ENCODE results near the gene PRSS56.
"Not testable (repeated sequence)": the region's sequence is repeated elsewhere in the genome, so short reads cannot be mapped to it uniquely, and the experiment has no call there.

The PRSS56 gene

DNA sequence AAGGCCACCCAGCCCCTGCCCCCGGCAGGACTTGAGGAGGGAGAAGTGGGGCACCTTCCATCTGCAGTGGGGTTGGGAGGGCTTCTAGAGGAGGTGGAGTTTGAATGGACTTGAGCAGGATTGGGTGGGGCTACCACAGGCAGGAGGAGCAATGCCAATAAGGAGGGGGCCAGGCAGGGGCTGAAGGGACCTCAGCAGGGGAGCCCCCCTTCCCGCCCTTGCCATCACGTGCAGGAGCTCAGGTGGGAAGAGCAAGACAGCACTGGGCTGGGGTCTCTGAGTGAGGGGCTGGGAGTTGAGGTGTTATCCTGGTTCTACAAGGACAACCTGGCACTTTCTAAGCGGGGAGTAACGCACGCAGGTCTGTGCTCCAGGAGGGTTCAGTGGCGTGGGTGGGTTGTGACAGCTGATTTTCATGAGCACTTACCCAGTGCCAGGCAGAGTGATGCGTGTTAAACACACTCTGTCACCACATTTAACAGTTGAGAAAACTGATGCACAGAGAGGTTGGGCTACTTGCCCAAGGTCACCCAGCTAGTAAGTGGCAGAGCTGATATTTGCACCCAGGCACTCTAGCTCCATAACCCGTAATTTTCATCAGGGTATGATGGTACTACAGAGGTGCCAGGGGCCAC lies 10.6 kb downstream of the PRSS56 start:
- DNase-seq (ENCODE audit: extremely low read depth, low read depth): no peak
- no peak for TF ChIP-seq CTCF (IDR thresholded peaks at IDR 0.05; ENCODE audit: low read depth, low read length, missing control alignments)
- H3K4me3 ChIP-seq (replicated peaks; ENCODE audit: low read depth, low read length): no peak overlapping the region

DNA sequence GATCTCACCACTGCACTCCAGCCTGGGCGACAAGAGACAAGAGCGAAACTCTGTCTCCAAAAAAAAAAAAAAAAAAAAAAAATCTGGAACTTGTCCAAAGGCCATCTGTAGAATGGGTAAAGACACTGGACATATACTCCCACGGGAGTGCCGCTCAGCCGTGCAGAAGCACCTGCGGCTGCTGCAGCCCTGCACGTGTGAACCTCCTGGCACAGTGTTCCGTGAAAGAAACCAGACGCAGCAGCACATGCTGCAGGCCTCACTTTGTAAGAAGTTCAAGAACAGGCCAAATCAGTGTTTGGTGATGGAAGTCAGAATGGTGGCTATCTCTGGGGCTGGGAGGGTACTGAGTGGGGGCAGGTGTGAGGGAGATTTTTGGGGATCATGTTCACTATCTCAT lies 12.2 kb downstream of the PRSS56 start:
- TF ChIP-seq CTCF (IDR thresholded peaks at IDR 0.05; ENCODE audit: low read depth, low read length, missing control alignments): no peak
- DNase-seq (ENCODE audit: extremely low read depth, low read depth): no peak
- no peak overlapping the region for H3K4me3 ChIP-seq (replicated peaks; ENCODE audit: low read depth, low read length)

- H3K4me3 ChIP-seq (replicated peaks; ENCODE audit: low read depth, low read length); DNase-seq (ENCODE audit: extremely low read depth, low read depth): not testable (repeated sequence)
Observed at GRCh38 chr2:232532821-232533220, 12.6 kb downstream of the PRSS56 start.

DNA sequence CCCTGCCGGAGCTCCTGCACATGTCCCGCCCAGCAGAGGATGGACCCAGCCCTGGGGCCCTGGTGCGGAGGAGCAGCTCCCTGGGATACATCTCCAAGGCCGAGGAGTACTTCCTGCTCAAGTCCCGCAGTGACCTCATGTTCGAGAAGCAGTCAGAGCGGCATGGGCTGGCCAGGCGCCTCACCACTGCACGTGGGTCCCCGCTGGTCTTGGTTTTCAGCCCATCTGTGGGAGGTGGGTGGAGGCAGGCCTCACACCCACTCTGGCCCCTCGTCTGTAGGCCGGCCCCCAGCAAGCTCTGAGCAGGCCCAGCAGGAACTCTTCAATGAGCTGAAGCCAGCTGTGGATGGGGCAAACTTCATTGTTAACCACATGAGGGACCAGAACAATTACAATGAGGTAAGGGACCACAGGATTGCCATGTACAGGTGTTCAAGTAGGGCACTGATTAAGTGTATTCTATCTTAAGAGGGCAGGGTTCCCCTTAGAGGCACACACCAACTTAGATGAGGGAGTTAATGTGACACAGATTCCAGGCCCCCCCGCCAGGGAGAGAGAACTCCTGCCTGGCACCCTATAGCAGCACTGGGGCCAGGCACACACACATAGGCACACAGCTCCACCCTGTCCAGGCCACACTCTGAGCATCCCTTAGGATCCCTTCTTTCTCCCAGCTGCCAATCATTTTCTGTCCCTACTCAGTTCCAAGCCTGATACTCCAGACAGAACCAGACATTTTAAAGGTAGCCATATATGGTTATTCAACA lies 13.9 kb downstream of the PRSS56 start:
- DNase-seq (ENCODE audit: extremely low read depth, low read depth): no peak
- no peak overlapping the region for H3K4me3 ChIP-seq (replicated peaks; ENCODE audit: low read depth, low read length)
- no peak for TF ChIP-seq CTCF (IDR thresholded peaks at IDR 0.05; ENCODE audit: low read depth, low read length, missing control alignments)

DNA sequence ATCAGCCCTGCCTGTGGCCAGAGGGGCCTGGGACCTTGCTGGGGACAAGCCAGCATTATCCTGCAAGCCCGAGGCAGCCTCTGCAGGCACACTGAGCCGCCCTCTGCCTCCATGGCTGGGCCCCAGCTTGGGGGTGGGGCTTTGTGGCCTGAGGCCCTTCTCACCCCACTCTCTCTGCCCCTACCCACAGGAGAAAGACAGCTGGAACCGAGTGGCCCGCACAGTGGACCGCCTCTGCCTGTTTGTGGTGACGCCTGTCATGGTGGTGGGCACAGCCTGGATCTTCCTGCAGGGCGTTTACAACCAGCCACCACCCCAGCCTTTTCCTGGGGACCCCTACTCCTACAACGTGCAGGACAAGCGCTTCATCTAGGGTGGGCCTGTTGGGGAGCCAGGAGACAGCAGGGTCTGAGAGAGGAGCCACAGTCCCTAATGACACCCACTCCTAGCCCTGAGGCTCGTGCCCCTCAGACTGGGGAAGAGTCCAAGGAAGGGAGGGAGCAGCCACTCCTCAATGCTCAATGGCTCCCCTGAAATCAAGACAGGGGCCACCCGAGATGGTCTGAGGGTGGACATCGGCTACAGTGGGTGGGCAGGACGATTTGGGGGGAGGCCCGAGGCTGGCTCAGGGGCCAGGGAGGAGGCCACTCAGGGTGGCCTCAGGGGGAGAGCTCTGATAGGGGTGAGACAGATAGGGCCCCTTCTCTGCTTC lies 14.9 kb downstream of the PRSS56 start:
- TF ChIP-seq CTCF (IDR thresholded peaks at IDR 0.05; ENCODE audit: low read depth, low read length, missing control alignments): no peak
- DNase-seq (ENCODE audit: extremely low read depth, low read depth): no peak
- no peak overlapping the region for H3K4me3 ChIP-seq (replicated peaks; ENCODE audit: low read depth, low read length)

- TF ChIP-seq CTCF (IDR thresholded peaks at IDR 0.05; ENCODE audit: low read depth, low read length, missing control alignments): no peak
- no peak for DNase-seq (ENCODE audit: extremely low read depth, low read depth)
- H3K4me3 ChIP-seq (replicated peaks; ENCODE audit: low read depth, low read length): no peak overlapping the region
Observed at GRCh38 chr2:232535761-232536530, 15.8 kb downstream of the PRSS56 start.

All from HFF-Myc (cell line).